Stimulated activated CD4-positive, alpha-beta T cell treated with anti-CD3 and anti-CD28 coated beads, TNF-alpha, amount 100 ng/mL, for 48 hours (primary cell): ENCODE measurements around the gene KPTN.

Source experiments
- DNase-seq, 3 donors: peaks; one replicate each; pipeline ENCODE4 v3.0.0-alpha.2; 2020; ENCODE audit warnings: low read depth in 3 of 3

The KPTN gene

GRCh38 chr19:47469719-47470118 lies 14.3 kb downstream of the KPTN start:
- DNase-seq: no peak

GRCh38 chr19:47469363-47469700 lies 14.7 kb downstream of the KPTN start:
- no peak for DNase-seq

- DNase-seq: no peak
Measured at GRCh38 chr19:47467914-47468313, 16.1 kb downstream of the KPTN start.

GRCh38 chr19:47465957-47466356 lies 18.1 kb downstream of the KPTN start:
- DNase-seq: no peak

GRCh38 chr19:47464675-47465419 lies 19.2 kb downstream of the KPTN start:
- DNase-seq: no peak

- DNase-seq: no peak
Measured at GRCh38 chr19:47461876-47462275, 22.1 kb downstream of the KPTN start.

- DNase-seq: no peak
Measured at GRCh38 chr19:47459477-47459876, 24.5 kb downstream of the KPTN start.

- DNase-seq: no peak
Measured at GRCh38 chr19:47458672-47459071, 25.3 kb downstream of the KPTN start.

GRCh38 chr19:47456721-47457474 lies 27.1 kb downstream of the KPTN start:
- DNase-seq: no peak

GRCh38 chr19:47450478-47450877 lies 33.5 kb downstream of the KPTN start:
- no peak for DNase-seq

GRCh38 chr19:47448360-47448727 lies 35.7 kb downstream of the KPTN start:
- DNase-seq: no peak

- peak in 2 of 3 donors; percentile 76 for DNase-seq
Measured at GRCh38 chr19:47447470-47448359, 36.3 kb downstream of the KPTN start.

- DNase-seq: peak in 1 of 3 donors; percentile 21
Measured at GRCh38 chr19:47446534-47447469, 37.2 kb downstream of the KPTN start.

- no peak for DNase-seq
Measured at GRCh38 chr19:47445937-47446402, 38.0 kb downstream of the KPTN start.

GRCh38 chr19:47445527-47445926 lies 38.5 kb downstream of the KPTN start:
- DNase-seq: no peak

GRCh38 chr19:47444388-47444821 lies 39.6 kb downstream of the KPTN start:
- DNase-seq: no peak

- DNase-seq: no peak
Measured at GRCh38 chr19:47443331-47443730, 40.7 kb downstream of the KPTN start.

- DNase-seq: no peak
Measured at GRCh38 chr19:47438793-47439220, 45.2 kb downstream of the KPTN start.

GRCh38 chr19:47437500-47437899 lies 46.5 kb downstream of the KPTN start:
- no peak for DNase-seq

GRCh38 chr19:47436712-47437401 lies 47.2 kb downstream of the KPTN start:
- peak; percentile 74 to 81 (median 75) for DNase-seq
